Eye (tissue), 1 donor: Measurements from ENCODE around the gene SDC1.
"Not testable (repeated sequence)": the region's sequence is repeated elsewhere in the genome, so short reads cannot be mapped to it uniquely, and the experiment has no call there.

Source experiments
- DNase-seq: peaks from one replicate; pipeline ENCODE4 v3.0.0-alpha.2; 2015

SDC1 gene, protein sequence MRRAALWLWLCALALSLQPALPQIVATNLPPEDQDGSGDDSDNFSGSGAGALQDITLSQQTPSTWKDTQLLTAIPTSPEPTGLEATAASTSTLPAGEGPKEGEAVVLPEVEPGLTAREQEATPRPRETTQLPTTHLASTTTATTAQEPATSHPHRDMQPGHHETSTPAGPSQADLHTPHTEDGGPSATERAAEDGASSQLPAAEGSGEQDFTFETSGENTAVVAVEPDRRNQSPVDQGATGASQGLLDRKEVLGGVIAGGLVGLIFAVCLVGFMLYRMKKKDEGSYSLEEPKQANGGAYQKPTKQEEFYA

DNA sequence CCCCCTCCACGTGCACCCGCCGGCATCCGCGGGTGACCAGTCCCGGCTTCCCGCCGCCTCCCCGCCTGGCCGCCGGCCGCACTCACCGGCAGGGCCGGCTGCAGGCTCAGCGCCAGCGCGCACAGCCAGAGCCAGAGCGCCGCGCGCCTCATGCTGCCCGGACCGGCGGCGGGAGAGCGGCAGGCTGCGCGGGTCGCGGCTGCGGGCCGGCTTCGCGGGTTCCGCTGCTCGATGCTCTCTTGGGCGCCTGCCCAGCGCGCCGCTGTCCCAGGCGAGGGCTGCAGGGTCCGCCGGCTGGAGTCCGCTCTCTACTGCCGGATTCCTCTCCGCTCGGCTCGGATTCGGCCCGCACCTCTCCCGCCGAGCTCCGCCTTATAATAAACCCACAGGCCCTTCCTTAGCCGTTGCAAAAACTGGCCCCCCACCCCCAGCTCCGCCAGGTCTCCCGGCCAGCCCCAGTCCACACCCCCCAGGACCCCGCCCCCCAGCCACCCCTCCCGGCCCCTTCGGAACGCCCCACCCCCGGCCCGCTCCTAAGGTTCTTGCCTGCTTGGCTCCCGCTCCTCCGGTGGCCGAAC is at the start of gene SDC1:
SDC1 (minus strand) TSS at position 415 of the 578 bp plus-strand sequence; CDS start at position 152, 263 bp downstream.
- DNase-seq = peak; percentile 83

GRCh38 chr2:20273042-20273441 is 48.1 kb upstream of the SDC1 start:
- no peak for DNase-seq

DNA sequence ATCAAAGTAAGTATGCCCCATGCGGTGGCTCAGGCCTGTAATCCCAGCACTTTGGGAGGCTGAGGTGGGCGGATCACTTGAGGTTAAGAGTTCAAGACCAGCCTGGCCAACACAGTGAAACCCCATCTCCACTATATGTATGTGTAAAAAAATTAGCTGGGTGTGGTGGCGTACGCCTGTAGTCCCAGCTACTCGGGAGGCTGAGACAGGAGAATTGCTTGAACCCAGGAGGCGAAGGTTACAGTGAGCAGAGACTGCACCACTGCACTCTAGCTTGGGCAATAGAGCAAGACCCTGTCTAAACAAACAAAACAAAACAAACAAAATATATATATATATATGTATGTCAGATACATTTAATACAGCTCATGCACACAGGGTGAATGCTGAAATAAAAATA is 43.4 kb upstream of the SDC1 start:
- not testable (repeated sequence) for DNase-seq

GRCh38 chr2:20267529-20267928 is 42.6 kb upstream of the SDC1 start:
- DNase-seq = no peak

- no peak for DNase-seq
These were observed 39.7 kb upstream of the SDC1 start for GRCh38 chr2:20264629-20265028.

DNA sequence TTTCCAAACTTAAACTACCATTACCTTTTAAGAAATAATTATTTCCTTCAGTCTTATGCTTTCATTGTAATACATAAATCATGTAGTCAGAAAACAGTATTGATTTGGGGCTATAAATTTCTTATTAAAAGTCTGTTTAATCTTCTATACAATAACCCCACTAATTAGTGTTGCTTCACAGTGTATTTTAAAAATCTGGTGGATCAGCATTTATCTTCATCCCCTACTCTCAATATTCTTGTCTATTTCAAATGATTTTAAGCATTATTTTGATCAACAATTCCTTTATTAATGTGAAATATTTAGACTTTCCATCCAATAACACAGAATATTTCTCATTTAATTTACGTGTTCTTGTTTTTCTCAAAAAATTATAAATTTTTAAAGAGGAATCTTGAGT is 32.5 kb upstream of the SDC1 start:
- DNase-seq = no peak

- no peak for DNase-seq
These were observed 29.8 kb upstream of the SDC1 start for GRCh38 chr2:20254731-20255130.

DNA sequence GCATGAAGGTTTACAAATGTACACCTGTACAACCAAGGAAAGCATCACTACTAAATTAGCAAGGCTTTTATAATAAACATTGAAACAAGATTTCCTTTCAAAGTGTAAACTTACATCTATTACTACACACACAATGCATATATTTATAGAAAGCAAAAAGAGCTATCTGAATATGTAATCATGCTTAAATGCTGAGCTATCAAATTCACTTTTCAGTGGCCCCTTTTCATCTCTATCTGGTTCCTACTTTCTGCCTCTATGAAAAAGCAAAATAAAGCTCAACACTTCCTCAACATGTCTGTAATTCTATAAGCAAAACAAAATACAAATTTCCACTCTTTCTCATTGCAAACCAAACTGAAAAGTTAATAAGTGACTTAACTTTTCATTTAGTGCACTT is 25.5 kb upstream of the SDC1 start:
- DNase-seq = no peak

DNA sequence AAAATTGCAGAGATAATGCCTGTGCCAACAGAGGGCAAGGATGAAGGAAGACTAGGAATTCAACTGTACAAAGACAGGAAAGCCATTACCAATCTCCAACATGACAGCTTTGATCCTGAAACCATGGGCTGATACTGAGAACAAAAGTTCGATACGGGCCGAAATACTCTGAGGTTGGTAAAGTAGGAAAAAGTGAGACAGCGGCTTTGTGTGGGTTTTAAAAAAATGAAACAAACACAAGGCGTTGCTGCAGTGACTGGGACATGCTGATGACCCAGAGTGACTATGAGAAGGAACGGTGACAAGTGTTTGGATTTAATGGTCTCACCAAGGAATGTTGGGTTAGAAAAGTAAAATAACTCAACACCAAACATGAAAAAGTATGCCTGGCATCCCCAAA is 24.2 kb upstream of the SDC1 start:
- no peak for DNase-seq

GRCh38 chr2:20247084-20247483 is 22.2 kb upstream of the SDC1 start:
- no peak for DNase-seq

DNA sequence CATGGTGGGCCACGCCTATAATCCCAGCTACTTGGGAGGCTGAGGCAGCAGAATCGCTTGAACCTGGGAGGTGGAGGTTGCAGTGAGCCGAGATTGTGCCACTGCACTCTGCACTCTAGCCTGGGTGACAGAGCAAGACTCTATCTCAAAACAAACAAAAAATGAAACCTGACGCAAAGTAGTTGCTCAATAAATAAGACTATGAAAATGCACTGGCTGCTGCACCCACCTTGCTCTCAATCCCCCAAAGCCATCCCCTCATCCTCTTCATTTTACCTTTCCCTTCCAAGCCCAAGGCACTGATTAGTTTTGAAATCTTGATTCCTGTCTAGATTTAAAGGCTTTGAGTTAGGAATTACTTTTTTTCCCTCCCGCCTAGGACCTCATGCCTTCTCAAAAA is 18.7 kb upstream of the SDC1 start:
- not testable (repeated sequence) for DNase-seq

GRCh38 chr2:20242727-20243377 is 17.9 kb upstream of the SDC1 start:
- DNase-seq = no peak

GRCh38 chr2:20241973-20242726 is 17.2 kb upstream of the SDC1 start:
- DNase-seq = no peak

DNA sequence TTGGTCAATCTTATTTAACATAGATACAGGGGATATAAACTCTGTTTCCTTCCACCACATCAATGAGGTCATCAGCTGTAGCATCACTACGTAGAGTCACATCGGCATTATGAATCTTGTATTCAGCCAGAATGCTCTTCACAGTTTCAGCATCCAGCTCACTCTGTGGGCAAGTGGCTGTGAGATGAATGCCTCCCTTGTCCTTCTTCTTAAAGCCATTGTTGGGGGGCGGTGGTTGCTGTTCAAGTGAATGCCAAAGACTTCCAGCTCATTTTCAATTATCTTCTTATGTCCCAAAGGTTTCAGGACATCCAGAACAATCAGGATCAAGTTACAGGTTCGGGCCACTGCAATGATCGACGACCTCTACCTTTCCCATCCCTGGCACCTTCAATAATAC is 15.4 kb upstream of the SDC1 start:
- not testable (repeated sequence) for DNase-seq

DNA sequence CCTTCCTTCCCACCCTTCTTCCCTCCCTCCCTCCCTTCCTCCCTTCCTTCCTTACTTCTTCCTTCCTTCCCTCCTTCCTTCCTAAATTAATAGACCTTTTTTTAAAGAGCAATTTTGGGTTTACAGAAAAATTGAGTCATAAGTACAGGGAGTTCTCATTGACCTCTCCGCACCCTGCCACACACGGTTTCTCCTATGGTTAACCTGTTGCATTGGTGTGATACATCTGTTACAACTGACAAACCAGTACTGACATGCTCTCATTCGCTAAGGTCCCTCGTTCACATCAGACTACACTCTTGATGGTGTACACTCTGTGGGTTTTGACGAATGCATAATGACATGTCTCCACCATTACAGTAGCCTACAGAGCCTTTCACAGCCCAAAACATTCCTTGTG is 11.6 kb upstream of the SDC1 start:
- DNase-seq = peak; percentile 35

- DNase-seq = no peak
These were observed 10.8 kb upstream of the SDC1 start for GRCh38 chr2:20235655-20236305.

DNA sequence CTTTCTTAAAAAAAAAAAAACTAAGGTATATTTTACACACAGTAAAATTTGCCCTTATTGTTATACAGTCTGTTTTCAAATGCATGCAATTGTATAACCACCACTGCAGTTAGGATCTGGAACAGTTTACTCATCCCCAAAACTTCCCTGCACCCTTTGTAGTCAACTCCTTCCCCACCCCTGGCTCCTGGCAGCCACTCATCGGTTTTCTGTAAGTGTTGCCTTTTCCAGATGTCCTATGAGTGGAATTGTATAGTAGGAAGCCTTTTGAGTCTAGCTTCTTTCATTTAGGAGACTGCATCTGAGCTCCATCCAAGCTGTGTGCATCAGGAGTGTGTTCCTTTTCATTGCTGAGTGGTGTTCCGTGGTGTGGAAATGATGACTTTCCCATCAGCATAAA is 9.7 kb upstream of the SDC1 start:
- not testable (repeated sequence) for DNase-seq

DNA sequence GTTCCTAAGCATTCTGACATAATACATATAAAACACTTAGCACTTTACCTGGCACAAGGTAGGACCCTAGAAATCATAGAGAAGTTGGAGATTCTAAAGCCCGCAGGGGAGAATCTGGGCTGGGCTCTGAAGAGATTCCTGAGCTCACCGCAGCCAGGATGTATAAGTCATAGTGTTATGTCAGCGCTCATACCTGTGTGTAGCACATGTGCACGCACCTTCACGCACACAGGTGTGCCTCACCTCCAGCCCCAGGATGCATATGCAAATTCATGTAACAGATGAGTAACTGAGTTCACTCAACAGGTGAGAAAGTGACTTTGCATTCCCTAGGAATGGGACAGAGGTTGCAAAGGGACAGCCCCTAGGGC is 7.9 kb upstream of the SDC1 start:
- no peak for DNase-seq

GRCh38 chr2:20231598-20232026 is 6.7 kb upstream of the SDC1 start:
- DNase-seq = no peak

DNA sequence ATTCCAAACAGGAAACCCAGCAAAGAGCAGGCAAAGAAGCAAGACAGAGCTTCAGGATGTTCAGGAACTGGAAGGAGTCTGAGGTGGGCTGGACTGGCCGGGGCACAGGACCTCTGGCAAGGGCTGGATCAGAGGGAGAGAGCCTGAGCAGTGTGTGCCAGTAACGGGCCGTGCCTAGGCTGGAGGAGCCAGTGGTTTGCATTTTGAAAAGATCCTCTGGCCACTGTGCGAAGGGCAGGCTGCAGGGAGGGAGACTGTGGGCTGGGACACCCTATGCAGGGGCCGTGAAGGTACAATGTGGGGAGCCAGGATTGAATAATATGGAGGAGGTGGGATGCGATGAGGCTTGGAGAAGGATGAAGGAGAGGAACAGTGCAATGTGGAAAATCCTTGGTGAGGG is 6.2 kb upstream of the SDC1 start:
- DNase-seq = no peak

GRCh38 chr2:20230114-20230425 is 5.1 kb upstream of the SDC1 start:
- no peak for DNase-seq

GRCh38 chr2:20229322-20230113 is 4.6 kb upstream of the SDC1 start:
- no peak for DNase-seq
